ENCODE measurements around the gene OPRL1. TPM values are rescaled to one million over a fixed set of nuclear protein-coding genes. Genes with fewer than 3 reads are reported as not detected.

The OPRL1 gene
- total and polyA plus RNA-seq, 2 of the 8 experiments (the other 6 are each of a cell fraction or from before 2014, with no cell fraction given): 0.63 to 0.98 TPM

DNA sequence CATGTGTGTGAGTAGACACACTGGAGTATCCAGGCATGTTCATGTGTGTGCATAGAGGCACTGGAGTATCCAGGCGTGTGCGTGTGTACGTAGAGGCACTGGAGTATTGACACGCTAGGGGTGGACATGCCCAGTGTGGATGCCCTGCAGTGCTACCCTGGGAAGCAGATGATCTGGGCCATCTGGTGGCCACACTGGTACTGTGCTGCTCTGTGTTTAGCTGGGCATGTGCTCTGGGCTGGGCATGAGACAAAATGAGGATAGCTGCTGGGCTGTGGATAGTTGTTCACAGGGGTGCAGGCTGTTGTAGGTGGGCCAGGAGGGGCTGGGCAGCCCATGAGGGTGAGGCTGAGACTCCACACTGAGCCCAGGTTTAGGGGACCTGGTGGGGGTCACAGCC, 51.5 kb downstream of the OPRL1 start:
- Histone ChIP-seq H2BK20ac (ENCODE audit: low read length) (no peak overlapping the region), H2BK5ac (ENCODE audit: low read depth, low read length) (no peak overlapping the region), H2BK15ac (ENCODE audit: low read length) (no peak overlapping the region), H4K20me1 (replicated peaks in 1 of 2; ENCODE audit: control insufficient read depth in 1 of 2, insufficient read depth in 2 of 2, low read length in 2 of 2) (no peaks in the 10 kb centered on the region), H4K5ac (ENCODE audit: insufficient read length, low read depth, low read length) (no peak overlapping the region), H3K9ac (replicated peaks in 1 of 4; ENCODE audit: extremely low read depth in 1 of 4, low read depth in 3 of 4, low read length in 3 of 4) (no peak overlapping the region), H3K4me2 (ENCODE audit: insufficient read depth in 1 of 2, low read depth in 2 of 2, low read length in 2 of 2) (no peak overlapping the region), H3K4me1 (replicated peaks in 1 of 4; ENCODE audit: control insufficient read depth in 3 of 4, insufficient read depth in 4 of 4, low read length in 3 of 4) (no peaks in the 10 kb centered on the region; a peak in 1 of 7 replicates), H3K14ac (ENCODE audit: insufficient read length) (no peak overlapping the region), H3K36me3 (ENCODE audit: control insufficient read depth in 2 of 4, insufficient read depth in 4 of 4, low read length in 3 of 4) (no peaks in the 10 kb centered on the region), H2AK5ac (ENCODE audit: low read depth, low read length) (no peak overlapping the region), H3K56ac (replicated peaks; ENCODE audit: insufficient read length, low read depth, low read length) (no peak overlapping the region), H3K79me2 (ENCODE audit: control insufficient read depth in 1 of 2, insufficient read depth in 2 of 2, low read length in 2 of 2) (no peaks in the 10 kb centered on the region), H2AFZ (ENCODE audit: low read length) (no peak overlapping the region), H3K23me2 (ENCODE audit: low read depth, low read length) (no peaks in the 10 kb centered on the region), H3K4ac (replicated peaks; ENCODE audit: insufficient read length, low read depth, low read length) (no peak overlapping the region), H3K4me3 (ENCODE audit: extremely low read depth in 1 of 4, insufficient read depth in 2 of 4, low read depth in 3 of 4, low read length in 4 of 4) (no peak overlapping the region), H3K27me3 (replicated peaks in 1 of 4; ENCODE audit: control insufficient read depth in 3 of 4, extremely low read depth in 1 of 4, insufficient read depth in 3 of 4, low read length in 3 of 4) (no peaks in the 10 kb centered on the region), H3K18ac (ENCODE audit: extremely low read depth, low read length) (no peak overlapping the region), H2BK12ac (ENCODE audit: low read depth, low read length) (no peak overlapping the region), H4K8ac (ENCODE audit: extremely low read depth, insufficient read depth, low read length) (no peak overlapping the region), H3K9me3 (ENCODE audit: insufficient read depth in 2 of 2, low read depth in 1 of 2, low read length in 1 of 2) (no peaks in the 10 kb centered on the region), H3K79me1 (ENCODE audit: low read depth, low read length) (no peaks in the 10 kb centered on the region), H3K27ac (ENCODE audit: low read depth, low read length) (no peak overlapping the region), H4K91ac (replicated peaks; ENCODE audit: insufficient read length, low read length) (no peak overlapping the region), H2BK120ac (replicated peaks; ENCODE audit: low read depth, low read length) (no peak overlapping the region), H3K23ac (ENCODE audit: insufficient read length) (no peak overlapping the region)
- DNase-seq (ENCODE audit: low read depth in 1 of 2, low spot score in 2 of 2): peak in 1 of 2 experiments; percentile 38
- CTCF ChIA-PET (ENCODE audit: partially characterized antibody): interaction anchor here (0.7 to 1.0 kb wide), 2 partner anchors 11 to 74 kb away, joined by 4 read pairs; no protein-coding TSS in a partner anchor
- WGBS, 2 experiments (ENCODE audit: extremely low coverage in 1 of 2, insufficient coverage in 1 of 2, insufficient read length in 1 of 2, insufficient replicate concordance in 2 of 2, low coverage in 1 of 2, low lambda C conversion rate in 2 of 2, missing lambda C conversion rate in 1 of 2): 83% methylated on average over 4 of the region's 4 CpGs; no CpG with 5 or more reads in 1 of the 2 experiments
- POLR2A ChIA-PET (ENCODE audit: partially characterized antibody): no interaction called here
- TF ChIP-seq RAD21 (IDR thresholded peaks at IDR 0.05 in 1 of 2, conservative IDR thresholded peaks at IDR 0.05 in 1 of 2; ENCODE audit: low read depth in 2 of 2, low read length in 2 of 2) (peak; percentile 18 to 37; a peak in 2 of 4 replicates), EGR1 (IDR thresholded peaks at IDR 0.05; ENCODE audit: borderline replicate concordance, low read depth, low read length) (no peak)
- TF ChIP-seq, protein P1, sequence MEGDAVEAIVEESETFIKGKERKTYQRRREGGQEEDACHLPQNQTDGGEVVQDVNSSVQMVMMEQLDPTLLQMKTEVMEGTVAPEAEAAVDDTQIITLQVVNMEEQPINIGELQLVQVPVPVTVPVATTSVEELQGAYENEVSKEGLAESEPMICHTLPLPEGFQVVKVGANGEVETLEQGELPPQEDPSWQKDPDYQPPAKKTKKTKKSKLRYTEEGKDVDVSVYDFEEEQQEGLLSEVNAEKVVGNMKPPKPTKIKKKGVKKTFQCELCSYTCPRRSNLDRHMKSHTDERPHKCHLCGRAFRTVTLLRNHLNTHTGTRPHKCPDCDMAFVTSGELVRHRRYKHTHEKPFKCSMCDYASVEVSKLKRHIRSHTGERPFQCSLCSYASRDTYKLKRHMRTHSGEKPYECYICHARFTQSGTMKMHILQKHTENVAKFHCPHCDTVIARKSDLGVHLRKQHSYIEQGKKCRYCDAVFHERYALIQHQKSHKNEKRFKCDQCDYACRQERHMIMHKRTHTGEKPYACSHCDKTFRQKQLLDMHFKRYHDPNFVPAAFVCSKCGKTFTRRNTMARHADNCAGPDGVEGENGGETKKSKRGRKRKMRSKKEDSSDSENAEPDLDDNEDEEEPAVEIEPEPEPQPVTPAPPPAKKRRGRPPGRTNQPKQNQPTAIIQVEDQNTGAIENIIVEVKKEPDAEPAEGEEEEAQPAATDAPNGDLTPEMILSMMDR (IDR thresholded peaks at IDR 0.05; ENCODE audit: control extremely low read depth in 1 of 3, insufficient read depth in 1 of 3, low read depth in 1 of 3, low read length in 3 of 3): peak; percentile 37 to 56 (median 51); a peak in 3 of 4 replicates
- TF ChIP-seq, protein P2, sequence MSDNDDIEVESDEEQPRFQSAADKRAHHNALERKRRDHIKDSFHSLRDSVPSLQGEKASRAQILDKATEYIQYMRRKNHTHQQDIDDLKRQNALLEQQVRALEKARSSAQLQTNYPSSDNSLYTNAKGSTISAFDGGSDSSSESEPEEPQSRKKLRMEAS (IDR thresholded peaks at IDR 0.05): 0 out of 2 replicates have a peak, but pooled peaks have one; percentile 25
- no peak for FAIRE-seq
